Panc1 (cell line): ENCODE results near the gene NMRK1.

ENCODE experiments used
- CTCF ChIP-seq: fragments of 450-650 bp; IDR thresholded peaks from 2 replicates; pipeline ENCODE4 v1.5.1; 2017; ENCODE audit warnings: mild to moderate bottlenecking
- REST ChIP-seq, 2 experiments: IDR thresholded peaks; 2 replicates each; pipeline ENCODE4 v1.6.1; 2011 to 2012; ENCODE audit warnings: low read depth in 2 of 2, control low read depth in 1 of 2, low read length in 1 of 2, mild to moderate bottlenecking in 1 of 2, moderate library complexity in 1 of 2; ENCODE audit not compliant: insufficient read depth in 1 of 2

GRCh38 chr9:75101004-75101588 is 13.1 kb upstream of the NMRK1 start:
- no peak for TF ChIP-seq CTCF
- TF ChIP-seq REST (IDR thresholded peaks at IDR 0.05; ENCODE audit: insufficient read depth in 1 of 2, low read depth in 2 of 2, low read length in 1 of 2): no peak
